ENCODE data around the gene ALG12. TPM values are rescaled to one million over a fixed set of nuclear protein-coding genes. Genes with fewer than 3 reads are reported as not detected.

ALG12 gene
- total and polyA plus RNA-seq, 2 of the 13 experiments (the other 11 are each of a cell fraction or from before 2014, with no cell fraction given): 7.8 to 15.8 TPM

DNA sequence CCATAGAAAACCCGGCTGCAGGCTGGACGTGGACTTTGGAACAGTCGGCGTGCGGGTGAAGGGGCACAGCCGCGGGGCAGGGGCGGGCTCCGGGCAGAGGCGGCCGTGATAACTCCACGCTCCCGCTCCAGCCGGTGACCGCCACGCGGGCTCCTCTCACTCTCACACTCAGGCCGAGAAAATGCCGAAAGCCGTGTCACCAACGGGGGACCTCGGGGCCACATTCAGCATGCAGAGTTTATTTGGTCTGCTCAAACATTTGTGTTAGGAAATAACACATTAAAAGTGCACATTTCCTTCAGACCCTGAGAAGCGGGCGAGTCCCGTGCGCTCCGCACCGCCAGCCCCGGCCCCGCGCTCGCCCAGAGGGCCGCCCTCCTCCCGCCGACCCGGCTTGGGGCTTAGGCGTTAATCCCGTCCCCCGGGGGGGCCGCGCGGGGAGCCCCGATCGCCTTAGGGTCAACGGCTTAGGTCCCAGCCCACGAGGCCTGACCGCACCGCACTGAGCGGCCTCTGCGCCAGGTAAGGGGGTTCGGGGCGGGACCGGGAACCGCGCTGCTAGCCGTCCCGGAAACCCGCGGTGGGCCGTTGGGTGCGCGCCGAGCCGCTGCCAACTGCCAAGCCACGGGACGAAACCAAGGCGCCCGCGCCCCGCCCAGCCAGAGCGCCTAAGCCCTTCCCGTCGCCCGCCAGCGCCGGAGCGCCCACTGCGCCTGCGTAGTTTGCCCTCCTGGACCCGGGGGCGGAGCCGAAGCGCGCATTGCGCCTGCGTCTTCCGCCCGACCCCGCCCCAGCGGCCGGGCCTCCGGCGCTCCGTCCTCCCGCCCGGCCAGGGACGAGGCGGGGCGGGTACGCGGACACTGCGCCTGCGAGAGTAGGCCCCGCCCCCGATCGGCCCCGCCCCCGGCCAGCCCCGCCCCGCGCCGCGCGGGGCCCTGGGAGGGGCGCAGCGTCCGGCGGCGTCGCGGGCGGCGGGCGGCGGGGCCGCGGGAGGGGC lies 65.0 kb downstream of the ALG12 start, which contains the start of gene ZBED4 (continued):
- TF ChIP-seq PITX1 (CRISPR knock-in tag; IDR thresholded peaks at IDR 0.05) (peak; percentile 96), SMC3 (IDR thresholded peaks at IDR 0.05; ENCODE audit: low read length) (no peak), MED13 (CRISPR knock-in tag; IDR thresholded peaks at IDR 0.05) (no peak), SIN3A (IDR thresholded peaks at IDR 0.05; ENCODE audit: borderline replicate concordance, low read depth, low read length) (peak; percentile 31; the same call in 1 of the 2 replicates), FOSL1 (CRISPR knock-in tag; IDR thresholded peaks at IDR 0.05; ENCODE audit: borderline replicate concordance) (no peak), ZNF720 (CRISPR knock-in tag; IDR thresholded peaks at IDR 0.05) (no peak), ZNF33A (CRISPR knock-in tag; IDR thresholded peaks at IDR 0.05; ENCODE audit: borderline replicate concordance) (0 out of 2 replicates have a peak, but pooled peaks have one; percentile 41), DMAP1 (CRISPR knock-in tag; IDR thresholded peaks at IDR 0.05) (peak; percentile 59; the same call in 1 of the 2 replicates), ZNF687 (CRISPR knock-in tag; IDR thresholded peaks at IDR 0.05) (peak; percentile 92), NCOA5 (CRISPR knock-in tag; IDR thresholded peaks at IDR 0.05) (no peak), ZNF557 (CRISPR knock-in tag; IDR thresholded peaks at IDR 0.05) (no peak), ZNF460 (CRISPR knock-in tag; IDR thresholded peaks at IDR 0.05; ENCODE audit: borderline replicate concordance) (0 out of 2 replicates have a peak, but pooled peaks have one; percentile 49), ZFP37 (CRISPR knock-in tag; IDR thresholded peaks at IDR 0.05; ENCODE audit: borderline replicate concordance) (no peak), DNMT3B (CRISPR knock-in tag; conservative IDR thresholded peaks at IDR 0.05) (no peak), THAP11 (CRISPR knock-in tag; IDR thresholded peaks at IDR 0.05) (0 out of 2 replicates have a peak, but pooled peaks have one; percentile 15), E2F5 (CRISPR knock-in tag; conservative IDR thresholded peaks at IDR 0.05) (no peak)
- TF ChIP-seq, protein P1, sequence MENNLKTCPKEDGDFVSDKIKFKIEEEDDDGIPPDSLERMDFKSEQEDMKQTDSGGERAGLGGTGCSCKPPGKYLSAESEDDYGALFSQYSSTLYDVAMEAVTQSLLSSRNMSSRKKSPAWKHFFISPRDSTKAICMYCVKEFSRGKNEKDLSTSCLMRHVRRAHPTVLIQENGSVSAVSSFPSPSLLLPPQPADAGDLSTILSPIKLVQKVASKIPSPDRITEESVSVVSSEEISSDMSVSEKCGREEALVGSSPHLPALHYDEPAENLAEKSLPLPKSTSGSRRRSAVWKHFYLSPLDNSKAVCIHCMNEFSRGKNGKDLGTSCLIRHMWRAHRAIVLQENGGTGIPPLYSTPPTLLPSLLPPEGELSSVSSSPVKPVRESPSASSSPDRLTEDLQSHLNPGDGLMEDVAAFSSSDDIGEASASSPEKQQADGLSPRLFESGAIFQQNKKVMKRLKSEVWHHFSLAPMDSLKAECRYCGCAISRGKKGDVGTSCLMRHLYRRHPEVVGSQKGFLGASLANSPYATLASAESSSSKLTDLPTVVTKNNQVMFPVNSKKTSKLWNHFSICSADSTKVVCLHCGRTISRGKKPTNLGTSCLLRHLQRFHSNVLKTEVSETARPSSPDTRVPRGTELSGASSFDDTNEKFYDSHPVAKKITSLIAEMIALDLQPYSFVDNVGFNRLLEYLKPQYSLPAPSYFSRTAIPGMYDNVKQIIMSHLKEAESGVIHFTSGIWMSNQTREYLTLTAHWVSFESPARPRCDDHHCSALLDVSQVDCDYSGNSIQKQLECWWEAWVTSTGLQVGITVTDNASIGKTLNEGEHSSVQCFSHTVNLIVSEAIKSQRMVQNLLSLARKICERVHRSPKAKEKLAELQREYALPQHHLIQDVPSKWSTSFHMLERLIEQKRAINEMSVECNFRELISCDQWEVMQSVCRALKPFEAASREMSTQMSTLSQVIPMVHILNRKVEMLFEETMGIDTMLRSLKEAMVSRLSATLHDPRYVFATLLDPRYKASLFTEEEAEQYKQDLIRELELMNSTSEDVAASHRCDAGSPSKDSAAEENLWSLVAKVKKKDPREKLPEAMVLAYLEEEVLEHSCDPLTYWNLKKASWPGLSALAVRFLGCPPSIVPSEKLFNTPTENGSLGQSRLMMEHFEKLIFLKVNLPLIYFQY (CRISPR knock-in tag; IDR thresholded peaks at IDR 0.05; ENCODE audit: borderline replicate concordance): no peak; the same call in 1 of the 2 replicates
- TF ChIP-seq, protein P2, sequence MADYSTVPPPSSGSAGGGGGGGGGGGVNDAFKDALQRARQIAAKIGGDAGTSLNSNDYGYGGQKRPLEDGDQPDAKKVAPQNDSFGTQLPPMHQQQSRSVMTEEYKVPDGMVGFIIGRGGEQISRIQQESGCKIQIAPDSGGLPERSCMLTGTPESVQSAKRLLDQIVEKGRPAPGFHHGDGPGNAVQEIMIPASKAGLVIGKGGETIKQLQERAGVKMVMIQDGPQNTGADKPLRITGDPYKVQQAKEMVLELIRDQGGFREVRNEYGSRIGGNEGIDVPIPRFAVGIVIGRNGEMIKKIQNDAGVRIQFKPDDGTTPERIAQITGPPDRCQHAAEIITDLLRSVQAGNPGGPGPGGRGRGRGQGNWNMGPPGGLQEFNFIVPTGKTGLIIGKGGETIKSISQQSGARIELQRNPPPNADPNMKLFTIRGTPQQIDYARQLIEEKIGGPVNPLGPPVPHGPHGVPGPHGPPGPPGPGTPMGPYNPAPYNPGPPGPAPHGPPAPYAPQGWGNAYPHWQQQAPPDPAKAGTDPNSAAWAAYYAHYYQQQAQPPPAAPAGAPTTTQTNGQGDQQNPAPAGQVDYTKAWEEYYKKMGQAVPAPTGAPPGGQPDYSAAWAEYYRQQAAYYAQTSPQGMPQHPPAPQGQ (CRISPR knock-in tag; IDR thresholded peaks at IDR 0.05; ENCODE audit: borderline replicate concordance): no peak
